IMR-90 (cell line): ENCODE data around the gene REN. TPM values are rescaled to one million over a fixed set of nuclear protein-coding genes. Genes with fewer than 3 reads are reported as not detected.

ENCODE experiments used
- ATAC-seq: fragments of 200-7000 bp; cut with Tn5 transposase; 2 replicates; pipeline ENCODE4 v1.9.1; 2020; ENCODE audit warnings: low read depth, mild to moderate bottlenecking, moderate library complexity
- BruUV-seq: library from RNA; stranded (reverse); fragments of 400-500 nt; replicated peaks from 2 replicates; lab custom pipeline; 2021; lab: Mats Ljungman, UMichigan
- CTCF ChIA-PET: fragments of 300-600 bp; formaldehyde crosslinking; extraction: SDS; loops from one replicate; lab custom pipeline; 2021; ENCODE audit warnings: antibody characterized with exemption; lab: Yijun Ruan, JAX
- POLR2A ChIA-PET: fragments of 300-600 bp; sonication (Branson Sonifier 250); formaldehyde crosslinking; loops from one replicate; lab custom pipeline; 2022; ENCODE audit warnings: antibody characterized with exemption; ENCODE audit not compliant: unreplicated experiment; lab: Charles Lee
- DNase-seq: peaks from one replicate; pipeline ENCODE4 v3.0.0; 2013
- H2AFZ ChIP-seq: replicated peaks from 2 replicates; pipeline ENCODE3; 2013; ENCODE audit warnings: low read length, mild to moderate bottlenecking; ENCODE audit not compliant: poor library complexity
- H2AK5ac ChIP-seq: 2 replicates; pipeline ENCODE4 v1.6.1; 2013; ENCODE audit warnings: low read depth, low read length, inconsistent platforms
- H2AK9ac ChIP-seq: replicated peaks from 2 replicates; pipeline ENCODE3; 2013; ENCODE audit warnings: mild to moderate bottlenecking, low read depth, low read length, moderate library complexity; ENCODE audit not compliant: poor library complexity
- H2BK120ac ChIP-seq: 2 replicates; pipeline ENCODE4 v1.6.1; 2013; ENCODE audit warnings: low read depth, low read length, inconsistent platforms
- H2BK15ac ChIP-seq: 3 replicates; pipeline ENCODE4 v1.6.1; 2013; ENCODE audit warnings: low read depth, low read length, inconsistent platforms
- H2BK20ac ChIP-seq: 2 replicates; pipeline ENCODE4 v1.6.1; 2013; ENCODE audit warnings: low read depth, mild to moderate bottlenecking, inconsistent platforms, low read length, moderate library complexity
- H2BK5ac ChIP-seq: 2 replicates; pipeline ENCODE4 v1.6.1; 2013; ENCODE audit warnings: mild to moderate bottlenecking, low read depth, low read length, inconsistent platforms; ENCODE audit not compliant: poor library complexity, severe bottlenecking
- H3K14ac ChIP-seq: replicated peaks from 2 replicates; pipeline ENCODE4 v1.6.1; 2013; ENCODE audit warnings: low read depth, low read length, inconsistent platforms
- H3K18ac ChIP-seq: 2 replicates; pipeline ENCODE4 v1.6.1; 2013; ENCODE audit warnings: low read depth, low read length, control low read depth
- H3K23ac ChIP-seq: 2 replicates; pipeline ENCODE4 v1.6.1; 2013; ENCODE audit warnings: low read depth, low read length, inconsistent platforms
- H3K27ac ChIP-seq: 2 replicates; pipeline ENCODE4 v1.5.1; 2013; ENCODE audit warnings: mild to moderate bottlenecking, control low read depth, low read length; ENCODE audit not compliant: insufficient read depth
- H3K27me3 ChIP-seq: 2 replicates; pipeline ENCODE4 v1.6.1; 2013; ENCODE audit warnings: low read length; ENCODE audit not compliant: control insufficient read depth, insufficient read depth
- H3K36me3 ChIP-seq: 2 replicates; pipeline ENCODE4 v1.6.1; 2013; ENCODE audit warnings: low read length, mixed read lengths; ENCODE audit not compliant: control insufficient read depth, insufficient read depth
- H3K4ac ChIP-seq: 2 replicates; pipeline ENCODE4 v1.6.1; 2013; ENCODE audit warnings: low read depth, low read length, inconsistent platforms
- H3K4me1 ChIP-seq: 2 replicates; pipeline ENCODE4 v1.6.1; 2013; ENCODE audit warnings: low read length, mixed read lengths; ENCODE audit not compliant: control insufficient read depth, insufficient read depth
- H3K4me2 ChIP-seq: 2 replicates; pipeline ENCODE4 v1.6.1; 2013; ENCODE audit warnings: low read depth, mild to moderate bottlenecking, control low read depth, low read length, moderate library complexity
- H3K4me3 ChIP-seq: 2 replicates; pipeline ENCODE4 v1.5.1; 2013; ENCODE audit warnings: low read depth, mild to moderate bottlenecking, control low read depth, low read length, moderate library complexity; ENCODE audit not compliant: insufficient read depth
- H3K56ac ChIP-seq: 2 replicates; pipeline ENCODE4 v1.6.1; 2013; ENCODE audit warnings: low read length, inconsistent platforms; ENCODE audit not compliant: insufficient read depth; ENCODE audit errors: extremely low read depth
- H3K79me1 ChIP-seq, 2 experiments: 2 replicates each; pipeline ENCODE4 v1.6.1; 2013; ENCODE audit warnings: low read length in 2 of 2, inconsistent platforms in 1 of 2, low read depth in 1 of 2
- H3K9ac ChIP-seq: 2 replicates; pipeline ENCODE4 v1.6.1; 2013; ENCODE audit warnings: low read depth, low read length, control low read depth
- H3K9me1 ChIP-seq: 2 replicates; pipeline ENCODE4 v1.6.1; 2013; ENCODE audit warnings: low read length, inconsistent platforms; ENCODE audit not compliant: insufficient read depth
- H3K9me3 ChIP-seq: 2 replicates; pipeline ENCODE4 v1.6.1; 2013; ENCODE audit warnings: low read length; ENCODE audit not compliant: control insufficient read depth, insufficient read depth
- H4K20me1 ChIP-seq: 2 replicates; pipeline ENCODE4 v1.6.1; 2013; ENCODE audit warnings: low read length, inconsistent platforms; ENCODE audit not compliant: insufficient read depth
- H4K5ac ChIP-seq: 2 replicates; pipeline ENCODE4 v1.6.1; 2013; ENCODE audit warnings: mild to moderate bottlenecking, low read depth, low read length, control low read depth
- H4K8ac ChIP-seq, 2 experiments: 2 replicates each; pipeline ENCODE4 v1.6.1; 2013; ENCODE audit warnings: low read depth in 2 of 2, low read length in 2 of 2, control low read depth in 1 of 2, inconsistent platforms in 1 of 2
- H4K91ac ChIP-seq: 2 replicates; pipeline ENCODE4 v1.6.1; 2013; ENCODE audit warnings: low read depth, low read length, inconsistent platforms; ENCODE audit not compliant: insufficient read depth
- BHLHE40 ChIP-seq: fragments of 150-350 bp; IDR thresholded peaks from 2 replicates; pipeline ENCODE4 v1.6.1; 2016; ENCODE audit warnings: mild to moderate bottlenecking, low read depth, low read length
- CEBPB ChIP-seq: IDR thresholded peaks from 2 replicates; pipeline ENCODE4 v1.6.1; 2012; ENCODE audit warnings: low read depth, low read length, improper control_type of control experiment
- CHD1 ChIP-seq: IDR thresholded peaks from 2 replicates; pipeline ENCODE4 v1.6.1; 2012; ENCODE audit warnings: low read depth, low read length, improper control_type of control experiment
- FOS ChIP-seq: fragments of 150-350 bp; IDR thresholded peaks from 2 replicates; pipeline ENCODE4 v1.6.1; 2016; ENCODE audit warnings: low read depth, low read length
- MAFK ChIP-seq: IDR thresholded peaks from 2 replicates; pipeline ENCODE4 v1.6.1; 2012; ENCODE audit warnings: low read depth, low read length, improper control_type of control experiment
- MAZ ChIP-seq: IDR thresholded peaks from 2 replicates; pipeline ENCODE4 v1.6.1; 2012; ENCODE audit warnings: low read depth, mild to moderate bottlenecking, low read length, improper control_type of control experiment, moderate library complexity, borderline replicate concordance
- MXI1 ChIP-seq: IDR thresholded peaks from 2 replicates; pipeline ENCODE4 v1.6.1; 2012; ENCODE audit warnings: low read depth, mild to moderate bottlenecking, low read length, moderate library complexity, borderline replicate concordance
- NFE2L2 ChIP-seq: fragments of 150-350 bp; IDR thresholded peaks from 2 replicates; pipeline ENCODE4 v1.6.1; 2016; ENCODE audit warnings: low read depth, mild to moderate bottlenecking, low read length
- POLR2A ChIP-seq: IDR thresholded peaks from 2 replicates; pipeline ENCODE4 v1.6.1; 2012; ENCODE audit warnings: mild to moderate bottlenecking, low read depth, low read length
- RAD21 ChIP-seq: IDR thresholded peaks from 2 replicates; pipeline ENCODE4 v1.6.1; 2012; ENCODE audit warnings: low read length, improper control_type of control experiment
- RFX5 ChIP-seq: IDR thresholded peaks from 2 replicates; pipeline ENCODE4 v1.8.0; 2012; ENCODE audit warnings: low read depth, mild to moderate bottlenecking, low read length, moderate library complexity
- SMC3 ChIP-seq: fragments of 150-350 bp; IDR thresholded peaks from 2 replicates; pipeline ENCODE4 v1.6.1; 2016; ENCODE audit warnings: low read depth, mild to moderate bottlenecking, antibody characterized with exemption, low read length, moderate library complexity
- USF2 ChIP-seq: fragments of 150-350 bp; IDR thresholded peaks from 2 replicates; pipeline ENCODE4 v1.6.1; 2017; ENCODE audit warnings: mild to moderate bottlenecking, antibody characterized with exemption, low read length, low read depth
- WGBS, 2 experiments: methylation state at CpG; one replicate each; pipeline versions ENCODE4 v1.1.5 to v1.1.7; 2013; ENCODE audit warnings: missing lambda C conversion rate in 2 of 2; ENCODE audit not compliant: insufficient read length in 1 of 2; ENCODE audit errors: extremely low coverage in 2 of 2; 5-methylcytosine and 5-hydroxymethylcytosine counted together
- dilution Hi-C: fragments of 300-500 bp; cut with HindIII; formaldehyde crosslinking; loops from one replicate; pipeline ENCODE4 v1.14.3; 2018; ENCODE audit warnings: low sequenced_read_pairs; ENCODE audit not compliant: unreplicated experiment
- in situ Hi-C: fragments of 300-500 bp; cut with MboI; formaldehyde crosslinking; loops from 3 replicates; pipeline ENCODE4 v1.14.3; 2019; ENCODE audit warnings: low sequenced_read_pairs, inconsistent platforms, mixed read lengths
- intact Hi-C: fragments of 100-400 bp; cut with micrococcal nuclease; formaldehyde crosslinking; loops from 2 replicates; pipeline ENCODE4 v1.10.0; 2022
- polyA plus RNA-seq, 3 experiments: library from polyadenylated mRNA; depleted of rRNA; stranded (reverse); fragments of >200 nt; gene quantifications; 2 replicates each; pipeline ENCODE4 v1.2.3, GENCODE V29; 2012; ENCODE audit warnings: low replicate concordance in 1 of 3
- total RNA-seq: library from RNA; depleted of rRNA; stranded (reverse); fragments of >200 nt; gene quantifications from 2 replicates; pipeline ENCODE4 v1.2.3, GENCODE V29; 2012
- TF ChIP-seq, protein P1 (sequence below): conservative IDR thresholded peaks from 2 replicates; pipeline ENCODE4 v1.5.1; 2012; ENCODE audit warnings: mild to moderate bottlenecking, low read depth, low read length, improper control_type of control experiment

REN gene
- total and polyA plus RNA-seq, 2 of the 4 experiments (the other 2 are of a cell fraction) = 0.54 to 1.2 TPM

GRCh38 chr1:204134103-204134502 is 32.0 kb downstream of the REN start:
- CTCF ChIA-PET = no interaction called here
- 92% methylated on average over 2 of the region's 11 CpGs; no CpG with 5 or more reads in 1 of the 2 experiments for WGBS, 2 experiments
- TF ChIP-seq FOS (no peak), RAD21 (no peak), POLR2A (no peak), MAZ (no peak), BHLHE40 (no peak), MAFK (no peak), CHD1 (no peak), USF2 (no peak), MXI1 (no peak), CEBPB (no peak), NFE2L2 (no peak), SMC3 (no peak), RFX5 (no peak)
- TF ChIP-seq, protein P1, sequence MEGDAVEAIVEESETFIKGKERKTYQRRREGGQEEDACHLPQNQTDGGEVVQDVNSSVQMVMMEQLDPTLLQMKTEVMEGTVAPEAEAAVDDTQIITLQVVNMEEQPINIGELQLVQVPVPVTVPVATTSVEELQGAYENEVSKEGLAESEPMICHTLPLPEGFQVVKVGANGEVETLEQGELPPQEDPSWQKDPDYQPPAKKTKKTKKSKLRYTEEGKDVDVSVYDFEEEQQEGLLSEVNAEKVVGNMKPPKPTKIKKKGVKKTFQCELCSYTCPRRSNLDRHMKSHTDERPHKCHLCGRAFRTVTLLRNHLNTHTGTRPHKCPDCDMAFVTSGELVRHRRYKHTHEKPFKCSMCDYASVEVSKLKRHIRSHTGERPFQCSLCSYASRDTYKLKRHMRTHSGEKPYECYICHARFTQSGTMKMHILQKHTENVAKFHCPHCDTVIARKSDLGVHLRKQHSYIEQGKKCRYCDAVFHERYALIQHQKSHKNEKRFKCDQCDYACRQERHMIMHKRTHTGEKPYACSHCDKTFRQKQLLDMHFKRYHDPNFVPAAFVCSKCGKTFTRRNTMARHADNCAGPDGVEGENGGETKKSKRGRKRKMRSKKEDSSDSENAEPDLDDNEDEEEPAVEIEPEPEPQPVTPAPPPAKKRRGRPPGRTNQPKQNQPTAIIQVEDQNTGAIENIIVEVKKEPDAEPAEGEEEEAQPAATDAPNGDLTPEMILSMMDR = no peak

More at GRCh38 chr1:204134103-204134502, 32.0 kb downstream of the REN start:
- H2BK5ac ChIP-seq = no peak overlapping the region
- H2AK5ac ChIP-seq = no peak overlapping the region; the same call in 1 of the 2 replicates
- peaks cover 26% of the 10 kb centered on the region; the same call in 1 of the 2 replicates for H3K36me3 ChIP-seq
- H2AFZ ChIP-seq = no peak overlapping the region
- BruUV-seq = no TSS peak
- dilution Hi-C loops (loop anchor here (25.0 kb wide), 1 partner anchor 272 kb away; the partner anchor contains the start of gene SNRPE), intact Hi-C loops (no loop called here), in situ Hi-C loops (no loop called here)
- no peak overlapping the region for H3K23ac ChIP-seq
- no peak overlapping the region for H2BK120ac ChIP-seq
- peaks cover 13% of the 10 kb centered on the region for H3K4me1 ChIP-seq
- H3K56ac ChIP-seq = no peak overlapping the region
- no peak overlapping the region for H3K27ac ChIP-seq
- DNase-seq (no peak), ATAC-seq (no peak)
- H3K9me1 ChIP-seq = peaks cover 18% of the 10 kb centered on the region
- H3K27me3 ChIP-seq = no peaks in the 10 kb centered on the region
- H3K9ac ChIP-seq = no peak overlapping the region
- no peaks in the 10 kb centered on the region for H3K9me3 ChIP-seq
- POLR2A ChIA-PET = no interaction called here
- H2BK15ac ChIP-seq = no peak overlapping the region
- H2AK9ac ChIP-seq = no peak overlapping the region
- H4K5ac ChIP-seq = no peak overlapping the region
- no peak overlapping the region for H2BK20ac ChIP-seq
- H3K4me3 ChIP-seq = no peak overlapping the region
- H4K8ac ChIP-seq = no peak overlapping the region
- H3K14ac ChIP-seq = no peak overlapping the region
- H4K20me1 ChIP-seq = no peaks in the 10 kb centered on the region
- no peak overlapping the region for H3K4ac ChIP-seq
- H4K91ac ChIP-seq = no peak overlapping the region
- H3K79me1 ChIP-seq = no peaks in the 10 kb centered on the region
- H3K18ac ChIP-seq = no peak overlapping the region
- no peak overlapping the region for H3K4me2 ChIP-seq
